HCT116 (cell line): Measurements from ENCODE around the gene EPDR1. TPM values are rescaled to one million over a fixed set of nuclear protein-coding genes. Genes with fewer than 3 reads are reported as not detected.

Experiments
- ATAC-seq: fragments of 200-7000 bp; cut with Tn5 transposase; 2 replicates; pipeline ENCODE4 v1.9.1; 2020; ENCODE audit warnings: mild to moderate bottlenecking, moderate library complexity
- BruUV-seq: library from RNA; stranded (reverse); fragments of 400-500 nt; replicated peaks from 2 replicates; lab custom pipeline; 2021; lab: Mats Ljungman, UMichigan
- CTCF ChIA-PET: fragments of 300-600 bp; sonication (Branson Sonifier 250); formaldehyde crosslinking; loops from one replicate; lab custom pipeline; 2021; ENCODE audit warnings: antibody characterized with exemption; lab: Charles Lee
- POLR2A ChIA-PET: fragments of 300-600, 350-600 bp; sonication (Branson Sonifier 250); formaldehyde crosslinking; loops from one replicate; lab custom pipeline; 2021; ENCODE audit warnings: antibody characterized with exemption; lab: Charles Lee
- RAD21 ChIA-PET, 2 experiments: fragments of 300-600 bp; sonication (Branson Sonifier 250); formaldehyde crosslinking; loops; one replicate each; lab custom pipeline; 2023; ENCODE audit warnings: low total read pairs in 2 of 2; ENCODE audit not compliant: uncharacterized antibody in 2 of 2, unreplicated experiment in 2 of 2, low non-redundant PET in 1 of 2; lab: Charles Lee
- DNase-seq: peaks from one replicate; pipeline ENCODE4 v3.0.0-alpha.2; 2010; ENCODE audit warnings: low read depth, low spot score
- H2AFZ ChIP-seq: fragments of 200-600 bp; shearing (Covaris generic), sonication (generic); 2 replicates; pipeline ENCODE4 v1.6.1; 2017; ENCODE audit warnings: low read depth, mixed run types, mixed read lengths, antibody characterized with exemption, low read length; ENCODE audit not compliant: poor library complexity, severe bottlenecking
- H3K27ac ChIP-seq: 2 replicates; pipeline ENCODE4 v1.5.1; 2012; ENCODE audit warnings: low read depth, low read length
- H3K27me3 ChIP-seq: fragments of 200-600 bp; sonication (generic); 2 replicates; pipeline ENCODE4 v1.6.1; 2016; ENCODE audit warnings: mixed run types, low read length, mixed read lengths; ENCODE audit not compliant: insufficient read depth
- H3K36me3 ChIP-seq, 2 experiments: fragments of 200-500 bp in 1 of 2; fragments of 200-600 bp in 1 of 2; sonication (Bioruptor generic) in 1 of 2; sonication (generic) in 1 of 2; 2 replicates each; pipeline versions ENCODE4 v1.5.1 to v1.6.1; 2014 to 2016; ENCODE audit warnings: low read length in 2 of 2, inconsistent platforms in 1 of 2, mixed read lengths in 1 of 2, mixed run types in 1 of 2; ENCODE audit not compliant: insufficient read depth in 2 of 2, control insufficient read depth in 1 of 2
- H3K4me1 ChIP-seq, 2 experiments: fragments of 200-600 bp in 1 of 2; sonication (generic) in 1 of 2; 2 replicates each; pipeline versions ENCODE4 v1.5.1 to v1.6.1; 2012 to 2017; ENCODE audit warnings: low read length in 2 of 2, inconsistent platforms in 1 of 2, mild to moderate bottlenecking in 1 of 2, mixed read lengths in 1 of 2, mixed run types in 1 of 2, moderate library complexity in 1 of 2; ENCODE audit not compliant: insufficient read depth in 2 of 2, control insufficient read depth in 1 of 2
- H3K4me2 ChIP-seq: fragments of 200-600 bp; sonication (generic); 2 replicates; pipeline ENCODE4 v1.6.1; 2017; ENCODE audit warnings: mixed run types, low read length, mixed read lengths
- H3K4me3 ChIP-seq, 2 experiments: fragments of 200-600 bp in 1 of 2; sonication (generic) in 1 of 2; replicated peaks in 1 of 2; 2 replicates each; pipeline ENCODE4 v1.5.1; 2011 to 2016; ENCODE audit warnings: low read length in 2 of 2, control low read depth in 1 of 2, low read depth in 1 of 2, mild to moderate bottlenecking in 1 of 2, mixed read lengths in 1 of 2, mixed run types in 1 of 2
- H3K79me2 ChIP-seq: fragments of 200-600 bp; sonication (generic); 2 replicates; pipeline ENCODE4 v1.6.1; 2017; ENCODE audit warnings: mild to moderate bottlenecking, mixed run types, low read length, moderate library complexity, mixed read lengths; ENCODE audit not compliant: insufficient read depth
- H3K9ac ChIP-seq: fragments of 200-600 bp; sonication (generic); 2 replicates; pipeline ENCODE4 v1.6.1; 2016; ENCODE audit warnings: low read length, mixed read lengths
- H3K9me2 ChIP-seq: fragments of 200-600 bp; sonication (generic), shearing (Covaris generic); 2 replicates; pipeline ENCODE4 v1.6.1; 2017; ENCODE audit warnings: mixed run types, mild to moderate bottlenecking, moderate library complexity; ENCODE audit not compliant: insufficient read depth
- H3K9me3 ChIP-seq, 2 experiments: fragments of 200-500 bp in 1 of 2; fragments of 200-600 bp in 1 of 2; sonication (Bioruptor generic) in 1 of 2; sonication (generic) in 1 of 2; 2 replicates each; pipeline ENCODE4 v1.6.1; 2014 to 2017; ENCODE audit warnings: low read length in 2 of 2, mixed read lengths in 2 of 2, inconsistent platforms in 1 of 2, low read depth in 1 of 2, mild to moderate bottlenecking in 1 of 2, mixed run types in 1 of 2, moderate library complexity in 1 of 2; ENCODE audit not compliant: control insufficient read depth in 1 of 2, insufficient read depth in 1 of 2
- H4K20me1 ChIP-seq: fragments of 200-600 bp; sonication (generic), shearing (Covaris generic); 2 replicates; pipeline ENCODE4 v1.6.1; 2017; ENCODE audit warnings: mixed run types, mild to moderate bottlenecking, moderate library complexity; ENCODE audit not compliant: insufficient read depth
- ELF1 ChIP-seq: IDR thresholded peaks from 2 replicates; pipeline ENCODE4 v1.6.1; 2012; ENCODE audit warnings: low read depth, borderline replicate concordance
- REST ChIP-seq: IDR thresholded peaks from 2 replicates; pipeline ENCODE4 v1.6.1; 2012; ENCODE audit warnings: low read depth
- SIN3A ChIP-seq: IDR thresholded peaks from 2 replicates; pipeline ENCODE4 v1.6.1; 2012; ENCODE audit warnings: low read depth
- intact Hi-C: fragments of 100-400 bp; cut with micrococcal nuclease; formaldehyde crosslinking; loops from 2 replicates; pipeline ENCODE4 v1.10.0; 2022
- total RNA-seq: library from RNA; stranded (reverse); gene quantifications from one replicate; pipeline ENCODE4 v1.2.1, GENCODE V29; 2021; ENCODE audit not compliant: unreplicated experiment

Gene EPDR1
- total RNA-seq, 1 experiment from 2014 or later = 8.0 TPM

GRCh38 chr7:37927773-37928444 is 7.5 kb downstream of the EPDR1 start (continued):
- TF ChIP-seq REST = no peak

GRCh38 chr7:37928878-37929277 is 8.4 kb downstream of the EPDR1 start:
- intact Hi-C loops = no loop called here
- Histone ChIP-seq H3K9me3 (peaks cover 0 to 5% of the 10 kb centered on the region in 2 experiments; a peak in 1 of 4 replicates), H2AFZ (no peak overlapping the region), H3K27ac (no peak overlapping the region), H3K79me2 (peaks cover 4% of the 10 kb centered on the region; the same call in 1 of the 2 replicates), H3K27me3 (no peaks in the 10 kb centered on the region), H4K20me1 (no peaks in the 10 kb centered on the region), H3K4me1 (no peaks in the 10 kb centered on the region), H3K9ac (no peak overlapping the region), H3K36me3 (0 out of 4 replicates have a peak, but pooled peaks cover 0 to 4% of the 10 kb centered on the region in 2 experiments), H3K9me2 (no peaks in the 10 kb centered on the region), H3K4me2 (no peak overlapping the region), H3K4me3 (no peak overlapping the region)
- CTCF ChIA-PET = no interaction called here
- DNase-seq = no peak
- no peak for TF ChIP-seq SIN3A
- TF ChIP-seq ELF1 = no peak
- BruUV-seq = no TSS peak
- POLR2A ChIA-PET = no interaction called here
- no peak for ATAC-seq
- RAD21 ChIA-PET = no interaction called here
